ENCODE measurements around the gene SYNE1. TPM values are rescaled to one million over a fixed set of nuclear protein-coding genes. Genes with fewer than 3 reads are reported as not detected.

SYNE1 gene
- total RNA-seq, 1 donor from 2014 or later = 24.9 TPM

- no peak overlapping the region for H3K4me3 Mint-ChIP-seq
- H3K4me1 Mint-ChIP-seq = peaks cover 8% of the 10 kb centered on the region
- H3K27me3 Mint-ChIP-seq (ENCODE audit: low read depth) = no peaks in the 10 kb centered on the region
- H3K36me3 Mint-ChIP-seq (ENCODE audit: low read depth) = peaks cover 5% of the 10 kb centered on the region
- TF ChIP-seq CTCF (conservative IDR thresholded peaks at IDR 0.05) = no peak
- H3K9me3 Mint-ChIP-seq = peaks cover 2% of the 10 kb centered on the region
- no peak overlapping the region for H3K27ac Mint-ChIP-seq (ENCODE audit: unreplicated experiment)
- DNase-seq (ENCODE audit: low read depth, low spot score) = no peak
Measured at GRCh38 chr6:152309648-152310047, 327.5 kb downstream of the SYNE1 start.

- no peak for DNase-seq (ENCODE audit: low read depth, low spot score)
- Mint-ChIP-seq H3K27me3 (ENCODE audit: low read depth) (no peaks in the 10 kb centered on the region), H3K27ac (ENCODE audit: unreplicated experiment) (no peak overlapping the region), H3K9me3 (peaks cover 2% of the 10 kb centered on the region), H3K4me1 (peaks cover 5% of the 10 kb centered on the region), H3K4me3 (no peak overlapping the region), H3K36me3 (ENCODE audit: low read depth) (peaks cover 4% of the 10 kb centered on the region)
- TF ChIP-seq CTCF (conservative IDR thresholded peaks at IDR 0.05) = no peak
Measured at GRCh38 chr6:152309006-152309405, 328.2 kb downstream of the SYNE1 start.

- H3K9me3 Mint-ChIP-seq = no peaks in the 10 kb centered on the region
- H3K27ac Mint-ChIP-seq (ENCODE audit: unreplicated experiment) = no peak overlapping the region
- peaks cover 2% of the 10 kb centered on the region for H3K36me3 Mint-ChIP-seq (ENCODE audit: low read depth)
- no peak overlapping the region for H3K4me3 Mint-ChIP-seq
- no peak for TF ChIP-seq CTCF (conservative IDR thresholded peaks at IDR 0.05)
- H3K4me1 Mint-ChIP-seq = no peaks in the 10 kb centered on the region
- DNase-seq (ENCODE audit: low read depth, low spot score) = no peak
- no peaks in the 10 kb centered on the region for H3K27me3 Mint-ChIP-seq (ENCODE audit: low read depth)
Measured at GRCh38 chr6:152308306-152308705, 328.9 kb downstream of the SYNE1 start.

- no peaks in the 10 kb centered on the region for H3K27me3 Mint-ChIP-seq (ENCODE audit: low read depth)
- no peak overlapping the region for H3K27ac Mint-ChIP-seq (ENCODE audit: unreplicated experiment)
- peaks cover 18% of the 10 kb centered on the region for H3K4me1 Mint-ChIP-seq
- no peak overlapping the region for H3K4me3 Mint-ChIP-seq
- no peaks in the 10 kb centered on the region for H3K9me3 Mint-ChIP-seq
- DNase-seq (ENCODE audit: low read depth, low spot score) = no peak
- H3K36me3 Mint-ChIP-seq (ENCODE audit: low read depth) = peaks cover 2% of the 10 kb centered on the region
- TF ChIP-seq CTCF (conservative IDR thresholded peaks at IDR 0.05) = no peak
Measured at GRCh38 chr6:152305672-152306071, 331.5 kb downstream of the SYNE1 start.

GRCh38 chr6:152301765-152302568 lies 335.2 kb downstream of the SYNE1 start:
- Mint-ChIP-seq H3K36me3 (ENCODE audit: low read depth) (peaks cover 2% of the 10 kb centered on the region), H3K27me3 (ENCODE audit: low read depth) (no peaks in the 10 kb centered on the region), H3K27ac (ENCODE audit: unreplicated experiment) (peak overlapping the region; percentile 99)

More at GRCh38 chr6:152301765-152302568, 335.2 kb downstream of the SYNE1 start:
- H3K4me1 Mint-ChIP-seq = peaks cover 22% of the 10 kb centered on the region
- H3K9me3 Mint-ChIP-seq = no peaks in the 10 kb centered on the region
- peak overlapping the region; percentile 97 for H3K4me3 Mint-ChIP-seq
- DNase-seq (ENCODE audit: low read depth, low spot score) = peak; percentile 82
- TF ChIP-seq CTCF (conservative IDR thresholded peaks at IDR 0.05) = peak; percentile 64

Measured in neural crest cell (in vitro differentiated cells).